SK-N-MC (cell line): Measurements from ENCODE around the gene TUT7.

ENCODE experiments used
- EZH2 ChIP-seq: fragments of 200-600 bp; sonication (generic); IDR thresholded peaks from one replicate; pipeline ENCODE4 v1.6.1; 2017; ENCODE audit warnings: antibody characterized with exemption
- POLR2AphosphoS5 ChIP-seq: IDR thresholded peaks from 2 replicates; pipeline ENCODE4 v1.6.1; 2012; ENCODE audit warnings: mild to moderate bottlenecking, low read depth, low read length, borderline replicate concordance

DNA sequence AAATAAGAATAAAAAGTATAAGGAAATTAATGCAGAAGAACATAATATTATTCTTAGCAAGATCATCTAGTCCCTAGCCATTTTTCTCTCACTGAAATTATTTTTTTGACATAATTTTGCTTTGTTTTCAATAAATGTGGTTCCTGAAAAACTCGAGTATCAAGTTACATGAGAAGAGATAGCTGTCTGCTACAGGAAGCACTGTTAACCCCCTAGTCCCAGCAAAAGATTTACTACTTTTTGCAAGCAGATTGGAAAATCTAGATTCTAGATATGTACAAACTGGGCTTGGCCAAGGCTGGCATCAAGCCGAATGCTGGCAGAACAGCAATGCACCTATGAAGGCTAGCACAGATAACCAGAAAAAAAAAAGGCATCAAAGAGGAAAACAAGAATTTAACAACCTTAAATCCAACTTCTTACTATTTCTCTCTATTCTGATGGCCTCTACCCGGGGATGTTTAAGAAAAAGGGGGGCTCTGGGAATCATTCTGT lies 49.9 kb downstream of the TUT7 start:
- no peak for TF ChIP-seq EZH2
- no peak for TF ChIP-seq POLR2AphosphoS5
